Stimulated activated naive CD4-positive, alpha-beta T cell (primary cell): ENCODE measurements around the gene LAMC2.
"Not testable (repeated sequence)": the region's sequence is repeated elsewhere in the genome, so short reads cannot be mapped to it uniquely, and the experiment has no call there.

ENCODE experiments used
- DNase-seq, 6 experiments: peaks; one replicate each; lab custom pipeline; 2025; lab: John Stamatoyannopoulos, UW

Gene LAMC2

DNA sequence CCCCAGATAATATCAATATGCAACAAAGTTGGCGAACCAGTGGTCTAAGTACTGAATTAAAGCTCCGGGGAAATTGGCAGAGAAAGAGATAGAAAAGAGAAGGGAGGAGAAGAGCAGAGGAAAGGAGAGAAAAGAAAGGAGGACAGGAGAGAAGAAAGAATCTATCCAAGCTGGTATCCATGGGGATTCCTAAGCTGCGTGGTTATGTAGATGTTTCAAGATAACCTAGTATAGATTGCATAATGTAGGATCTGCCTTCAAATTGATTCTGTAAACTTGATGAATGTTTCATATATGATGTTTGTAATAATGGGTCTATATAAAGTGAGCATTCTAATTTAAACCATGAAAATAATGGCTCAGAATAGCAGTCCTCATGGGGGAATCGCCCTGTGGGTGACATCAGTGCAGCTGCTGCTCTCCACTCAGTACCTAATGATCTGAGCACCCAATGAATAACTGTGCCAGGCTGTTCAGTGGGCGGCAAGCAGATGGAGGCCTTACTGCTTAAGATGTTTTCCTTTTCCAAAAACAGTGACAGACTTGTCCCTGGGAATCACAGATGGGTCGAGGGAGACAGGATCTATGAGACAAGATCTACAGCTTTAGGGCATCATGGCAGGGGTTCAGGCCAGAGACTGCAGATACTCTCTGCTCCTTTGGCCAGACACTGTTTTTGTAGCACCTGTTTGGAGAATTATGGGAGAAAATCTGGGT is 78.0 kb downstream of the LAMC2 start:
- no peak for DNase-seq

DNA sequence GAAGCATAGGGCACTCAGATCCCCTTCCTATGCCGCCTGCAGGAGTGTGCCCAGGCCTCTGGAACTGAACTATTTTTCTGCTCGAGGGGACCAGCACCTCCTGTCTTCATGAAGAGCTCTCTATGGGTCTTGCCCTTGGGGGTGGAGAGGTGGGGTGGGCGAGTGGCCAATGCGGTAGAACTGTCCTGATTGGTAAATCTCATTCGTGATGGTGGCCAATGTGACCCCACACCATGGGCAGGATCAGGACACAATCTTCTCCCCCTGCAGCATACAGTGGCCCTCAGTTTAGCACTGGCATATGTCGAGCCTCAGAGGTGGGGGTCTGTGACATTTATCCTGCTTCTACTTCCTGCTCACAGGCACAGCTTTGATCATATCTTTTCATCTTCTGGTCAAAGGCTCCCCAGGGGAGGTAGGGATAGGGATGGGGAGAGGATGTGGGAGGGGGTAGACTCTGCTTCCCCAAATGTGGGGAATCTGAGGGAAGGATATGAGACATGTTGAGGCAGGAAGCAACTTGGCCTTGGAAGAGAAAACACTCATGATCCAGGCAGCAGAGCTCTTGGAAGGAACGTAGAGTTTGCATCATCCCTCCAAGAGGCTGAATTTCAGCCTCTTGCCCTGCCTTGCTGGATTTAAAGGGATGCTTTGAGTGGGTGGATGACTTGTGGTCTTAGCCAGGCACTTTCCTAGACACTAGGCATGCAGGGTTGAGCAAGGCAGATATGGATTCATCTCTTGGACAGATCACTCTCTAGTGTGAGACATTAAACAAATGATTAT is 81.8 kb downstream of the LAMC2 start:
- no peak for DNase-seq

DNA sequence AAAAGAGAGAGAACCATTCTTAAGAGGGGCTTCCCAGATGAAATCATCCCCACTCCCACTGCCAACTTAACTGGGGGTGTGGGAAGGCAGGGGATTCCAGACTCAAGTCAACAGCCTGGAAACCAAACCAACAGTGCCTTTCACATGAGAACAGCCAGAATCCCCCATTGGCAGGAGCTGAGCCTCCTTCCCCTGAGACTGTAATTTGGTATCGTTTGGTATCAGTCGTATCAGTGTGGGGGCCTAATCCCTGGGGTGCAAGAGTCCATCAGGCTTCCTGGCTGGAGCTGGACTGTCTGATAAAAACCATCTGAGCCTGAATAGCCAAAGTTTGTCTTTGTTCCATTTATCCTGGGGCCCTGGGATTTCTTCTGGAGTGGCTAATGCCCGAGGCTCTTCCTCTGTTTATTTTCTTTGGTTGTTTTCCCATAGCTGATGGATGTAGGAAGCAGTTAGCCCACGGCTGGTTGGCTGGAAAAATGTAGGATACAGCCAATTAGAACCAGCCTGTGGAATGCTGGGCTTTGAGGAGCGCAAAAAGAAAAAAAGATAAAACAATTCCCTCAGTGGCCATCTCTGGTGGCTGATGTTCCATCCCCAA is 84.6 kb downstream of the LAMC2 start:
- DNase-seq = no peak

DNA sequence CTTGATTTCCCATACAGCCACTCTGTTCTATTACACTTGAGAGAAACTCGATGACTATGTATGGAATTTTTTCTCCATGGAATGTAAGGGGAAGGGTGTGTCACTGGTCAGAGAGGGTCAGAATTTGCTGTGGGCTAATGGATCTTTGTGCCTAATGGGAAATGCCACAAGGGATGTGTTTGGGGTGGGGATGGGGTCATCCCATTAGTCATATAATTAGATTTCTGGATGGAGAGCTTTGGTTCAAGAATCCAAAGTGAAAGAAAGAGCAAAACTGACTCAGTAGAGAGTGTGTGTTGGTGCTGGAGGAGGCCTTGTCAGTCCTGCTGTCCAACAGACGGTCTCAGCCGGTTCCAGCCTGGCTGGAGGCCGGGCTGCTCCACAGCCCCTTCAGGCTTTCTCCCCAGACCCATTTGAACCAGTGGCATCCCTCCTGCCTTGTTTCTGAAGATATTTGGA is 86.4 kb downstream of the LAMC2 start:
- no peak for DNase-seq

DNA sequence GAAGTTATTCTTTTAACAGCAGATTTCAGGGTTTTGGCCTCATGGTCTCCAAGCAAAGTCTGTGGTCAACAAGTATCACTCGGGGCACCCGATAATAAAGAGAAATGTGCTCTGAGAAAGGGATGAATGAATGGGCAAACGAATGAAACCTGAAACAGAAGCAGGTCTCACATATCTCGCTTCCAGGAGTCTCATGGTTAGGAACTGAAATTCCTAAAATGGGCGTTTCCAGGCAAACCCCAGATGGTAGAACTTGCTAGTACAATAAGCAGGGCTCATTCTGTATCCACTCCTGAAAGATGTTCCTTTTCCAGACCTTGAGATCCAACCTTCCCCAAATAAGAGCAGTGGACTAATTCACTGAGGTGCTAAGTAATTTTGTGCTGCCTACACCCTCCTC is 87.2 kb downstream of the LAMC2 start:
- no peak for DNase-seq

DNA sequence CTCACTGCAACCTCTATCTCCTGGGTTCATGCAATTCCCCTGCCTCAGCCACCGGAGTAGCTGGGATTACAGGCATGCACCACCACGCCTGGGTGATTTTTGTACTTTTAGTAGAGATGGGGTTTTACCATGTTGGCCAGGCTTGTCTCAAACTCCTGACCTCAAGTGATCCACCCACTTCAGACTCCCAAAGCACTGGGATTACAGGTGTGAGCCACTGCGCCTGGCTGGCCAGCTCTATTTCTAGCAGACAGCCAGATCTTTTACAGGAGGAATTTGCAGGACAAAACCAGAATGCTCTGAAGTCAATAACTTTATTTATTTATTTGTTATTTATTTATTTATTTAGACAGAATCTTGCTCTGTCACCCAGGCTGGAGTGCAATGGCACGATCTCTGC is 87.9 kb downstream of the LAMC2 start:
- DNase-seq = not testable (repeated sequence)

DNA sequence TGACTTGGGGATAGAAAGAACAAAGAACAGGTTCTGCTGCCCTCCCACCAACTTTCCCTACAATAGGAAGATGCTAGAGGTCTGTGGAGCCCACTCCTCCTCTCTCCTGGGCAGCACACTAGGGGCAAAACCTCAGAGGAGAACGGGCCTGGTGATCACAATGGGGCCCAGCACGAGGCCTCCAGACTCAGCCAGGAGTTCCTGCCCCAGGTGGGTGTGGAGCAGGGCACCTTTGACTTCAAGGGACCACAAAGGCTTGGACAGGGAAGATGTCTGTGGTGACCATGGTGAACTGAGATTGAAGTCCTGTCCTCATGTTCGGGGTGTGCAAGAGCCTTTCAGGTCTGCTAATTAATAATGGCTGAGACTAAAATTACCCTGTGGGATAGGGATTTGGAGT is 88.8 kb downstream of the LAMC2 start:
- DNase-seq = no peak

DNA sequence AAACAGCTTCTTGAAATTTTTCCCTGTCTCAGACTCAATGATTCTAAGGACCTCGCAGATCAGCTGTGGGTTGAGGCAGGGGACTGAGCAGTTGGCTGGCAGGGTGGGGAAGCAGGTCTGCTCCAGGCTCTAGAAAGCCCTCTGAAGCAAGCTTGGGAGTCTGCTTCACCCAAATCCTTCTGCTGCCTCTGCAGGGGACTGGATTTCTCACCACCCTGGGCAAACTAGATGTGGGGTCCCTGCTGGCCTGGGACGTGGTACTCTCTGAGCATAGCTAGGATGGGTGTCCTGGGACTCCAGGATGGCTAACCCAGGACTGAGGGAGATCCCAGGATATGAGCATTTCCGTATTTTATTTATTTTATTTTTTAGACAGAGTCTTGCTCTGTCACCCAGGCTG is 89.3 kb downstream of the LAMC2 start:
- DNase-seq = no peak

DNA sequence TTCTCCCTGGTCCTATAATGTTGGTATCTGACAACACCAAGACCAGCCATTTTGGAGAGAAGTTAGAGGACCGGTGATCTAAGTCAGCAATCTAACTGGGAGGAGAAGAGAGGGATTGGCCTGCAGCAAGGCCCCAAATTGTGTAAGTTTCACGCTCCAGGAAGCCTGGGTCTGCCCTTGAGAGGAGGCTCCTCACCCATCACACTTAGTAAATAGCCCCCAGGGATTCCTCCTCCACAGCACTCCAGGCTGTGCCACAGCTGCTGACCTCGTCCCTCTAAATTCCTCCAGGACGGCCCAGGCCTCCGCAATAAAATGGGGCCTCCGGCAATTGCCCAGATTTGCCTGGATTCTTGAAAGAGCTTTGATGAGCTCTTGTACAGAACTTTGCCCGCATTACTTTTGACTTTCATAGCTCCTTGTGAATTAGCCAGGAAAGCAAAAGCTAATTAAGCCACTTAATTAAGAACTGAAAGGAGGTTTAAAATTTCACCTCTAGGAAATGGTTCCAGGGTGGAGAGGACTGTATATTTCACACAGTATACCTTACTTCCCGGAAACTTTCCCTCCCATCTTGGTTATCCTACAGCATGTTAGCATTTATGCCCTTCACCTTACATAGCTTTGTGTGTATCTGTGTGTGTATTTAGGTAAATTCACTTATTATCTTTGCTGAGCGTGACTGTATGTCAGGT is 90.5 kb downstream of the LAMC2 start:
- no peak for DNase-seq

DNA sequence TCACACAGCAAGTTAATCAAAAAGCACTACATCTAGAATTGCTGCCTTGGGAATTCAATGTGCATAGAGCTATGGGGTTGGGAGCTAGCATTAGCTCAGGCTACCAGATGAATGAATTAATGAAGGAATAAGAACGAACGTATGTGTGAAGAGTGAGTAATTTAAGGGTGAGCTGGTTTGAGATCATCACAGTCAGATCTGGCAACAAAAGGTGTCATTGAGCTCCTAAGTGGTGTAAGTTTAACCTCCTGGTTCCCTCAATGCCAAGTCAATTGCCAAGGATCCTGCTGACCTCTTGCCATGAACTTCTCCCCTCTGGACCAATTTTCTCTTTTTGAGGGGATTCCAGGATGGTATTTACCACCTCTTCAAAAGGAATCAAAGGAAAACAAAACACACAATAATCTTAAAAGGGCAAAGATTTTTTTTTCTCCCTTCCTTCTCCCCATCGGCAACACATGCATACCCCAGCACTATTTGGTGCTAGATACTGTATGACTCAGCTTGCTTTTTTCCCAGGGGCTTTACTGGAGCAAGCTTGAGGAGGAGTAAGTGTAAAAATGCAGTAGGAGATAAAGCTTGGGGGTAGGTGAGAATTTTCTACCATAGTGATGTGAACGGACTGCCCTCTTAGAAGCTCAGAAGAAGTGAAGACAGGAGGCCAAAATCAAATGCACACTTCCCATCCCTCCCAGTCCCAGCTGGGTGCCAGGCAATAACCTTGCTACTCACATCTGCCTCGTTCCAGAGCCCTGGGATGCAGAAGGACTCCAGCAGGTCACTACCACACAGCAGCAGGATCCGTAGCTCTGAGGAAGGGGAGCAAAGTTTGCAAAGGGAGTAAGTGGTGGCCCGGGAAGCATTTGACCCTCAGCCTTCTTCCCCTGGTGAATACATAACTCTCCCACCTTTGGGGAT is 92.0 kb downstream of the LAMC2 start:
- no peak for DNase-seq

DNA sequence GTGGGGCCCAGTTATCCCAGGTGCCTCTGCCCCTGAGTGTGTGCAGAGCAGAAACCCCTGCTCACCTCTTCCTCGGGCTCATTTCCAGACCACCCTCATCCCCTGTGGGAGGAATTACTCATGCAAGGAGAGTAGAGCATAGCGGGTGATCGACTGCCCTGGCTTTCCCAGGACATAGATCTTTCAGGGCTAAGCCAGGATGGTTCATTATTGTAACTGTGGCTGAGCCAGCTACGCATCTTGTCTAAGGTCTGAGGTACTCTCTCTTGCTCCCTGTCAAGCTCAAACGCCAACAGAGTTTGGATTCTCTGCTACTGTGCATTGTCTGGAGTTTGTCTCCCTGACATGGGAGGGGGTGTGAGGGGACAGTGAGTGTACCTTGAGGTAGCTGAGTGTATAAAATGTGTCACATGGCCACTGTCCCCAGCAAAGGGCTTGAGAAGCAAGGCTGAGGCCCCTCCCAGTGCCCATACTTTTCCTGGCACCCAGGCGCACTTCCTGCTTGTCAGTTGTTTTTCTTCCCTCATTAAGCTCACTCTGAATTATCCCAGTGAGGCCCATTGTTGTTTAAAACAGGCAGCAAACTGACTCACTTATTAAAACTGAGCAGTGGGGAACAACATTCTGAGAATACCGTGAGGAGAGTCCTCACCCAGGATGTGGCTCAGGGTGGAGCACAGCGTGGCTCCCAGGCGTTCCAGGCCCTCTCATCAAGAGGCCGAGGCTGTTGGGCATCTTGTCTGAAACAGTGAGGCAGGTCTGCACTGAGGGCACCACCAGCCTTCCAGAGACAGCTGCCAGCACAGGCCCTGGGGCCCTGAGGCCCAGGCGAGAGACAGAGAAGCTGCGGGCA is 92.9 kb downstream of the LAMC2 start:
- no peak for DNase-seq

DNA sequence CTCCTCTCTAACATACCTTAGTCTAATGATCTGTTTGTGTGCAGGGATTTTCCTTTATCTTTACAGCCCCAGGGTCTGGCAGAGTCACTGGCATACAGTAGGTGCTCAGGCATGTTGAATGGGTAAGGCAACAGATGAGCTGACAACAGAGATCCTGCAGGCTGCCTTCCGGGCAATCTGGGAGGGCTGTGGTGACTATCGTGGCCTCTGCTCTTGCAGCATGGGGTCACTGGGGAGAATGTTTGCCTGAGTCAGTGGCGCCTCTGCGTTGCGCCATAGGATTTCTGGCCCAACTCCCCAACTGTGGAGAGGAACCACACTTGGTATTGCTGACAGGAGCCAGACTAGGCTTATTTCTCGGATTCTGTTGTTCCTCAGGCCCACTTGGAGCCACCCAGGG is 93.8 kb downstream of the LAMC2 start:
- no peak for DNase-seq

DNA sequence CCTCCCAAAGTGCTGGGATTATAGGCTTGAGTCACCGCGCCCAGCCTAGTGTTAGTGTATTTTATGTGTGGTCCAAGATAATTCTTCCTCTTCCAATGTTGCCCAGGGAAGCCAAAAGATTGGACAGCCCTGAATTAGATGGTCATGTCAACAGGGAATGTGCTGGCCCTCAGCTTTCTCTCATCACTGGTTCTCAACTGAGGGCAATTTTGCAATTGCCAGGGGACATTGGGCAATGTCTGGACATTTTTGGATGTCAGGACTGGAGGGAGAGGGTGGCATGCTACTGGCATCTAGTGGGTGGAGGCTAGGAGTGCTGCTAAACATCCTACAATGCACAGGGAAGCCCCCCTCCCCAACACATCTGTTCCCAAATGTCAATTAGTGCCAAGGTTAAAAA is 95.0 kb downstream of the LAMC2 start:
- DNase-seq = no peak

DNA sequence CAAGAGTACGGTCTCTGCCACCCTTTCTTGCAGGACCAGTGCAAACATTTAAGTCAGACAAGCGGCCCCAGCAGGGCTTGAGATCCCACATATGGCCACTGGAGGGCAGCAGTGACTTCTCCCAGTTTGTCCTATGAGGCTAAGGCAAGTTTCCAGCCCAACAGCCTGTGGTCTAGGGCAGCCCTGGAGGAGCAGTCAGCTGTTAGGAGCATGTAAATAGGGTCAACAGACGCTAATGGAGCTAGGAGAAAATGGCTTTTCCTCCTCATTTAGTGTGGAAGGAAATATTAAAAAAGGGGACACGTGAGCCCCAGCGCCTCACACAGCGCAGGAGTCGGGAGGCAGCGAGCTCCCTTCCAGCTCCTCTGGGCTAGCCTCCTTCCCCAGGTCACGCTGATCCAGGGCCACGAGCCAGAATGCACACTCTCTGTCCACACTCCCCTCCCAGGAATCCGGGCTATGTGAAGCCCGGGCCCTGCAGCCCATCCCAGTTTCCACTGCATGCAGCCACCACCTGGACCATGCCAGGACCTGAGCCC is 95.6 kb downstream of the LAMC2 start:
- DNase-seq = peak; percentile 23 to 60 (median 48)

DNA sequence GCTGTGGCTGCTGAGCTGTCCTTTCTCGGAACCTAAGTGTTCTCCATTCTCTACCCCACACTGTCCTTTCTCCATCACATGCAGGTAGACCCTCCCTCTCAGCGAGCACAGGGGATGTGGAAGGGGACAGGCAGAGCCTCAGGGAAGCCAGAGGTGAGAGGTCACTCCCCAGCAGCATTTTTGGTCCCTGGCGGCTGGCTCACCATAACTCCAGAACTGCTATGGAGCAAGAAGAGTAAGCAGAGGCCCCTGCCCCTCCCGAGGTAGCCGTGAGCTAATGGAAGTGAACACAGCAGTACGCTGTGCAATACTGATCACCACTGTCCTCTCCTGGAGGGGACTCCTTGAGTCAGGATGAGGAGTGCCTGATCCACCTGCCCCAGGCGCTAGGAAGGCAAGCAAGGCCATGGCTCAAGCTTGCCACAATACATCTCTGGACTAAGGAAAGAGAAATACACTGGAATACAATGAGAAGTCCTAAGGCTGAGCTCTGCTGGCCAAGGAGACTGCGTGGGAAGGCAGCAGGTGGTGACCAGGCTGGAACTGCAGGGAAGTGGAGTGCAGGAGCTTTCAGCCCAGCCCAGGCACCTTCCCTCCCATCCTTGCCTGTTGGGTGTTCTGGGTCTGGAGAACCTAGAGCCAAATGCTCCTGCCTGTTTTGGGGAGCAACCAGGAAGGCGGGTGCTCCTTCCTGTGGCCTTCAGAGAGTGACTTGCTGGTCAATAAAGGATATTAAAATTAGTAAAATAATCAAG is 96.2 kb downstream of the LAMC2 start:
- DNase-seq = no peak

DNA sequence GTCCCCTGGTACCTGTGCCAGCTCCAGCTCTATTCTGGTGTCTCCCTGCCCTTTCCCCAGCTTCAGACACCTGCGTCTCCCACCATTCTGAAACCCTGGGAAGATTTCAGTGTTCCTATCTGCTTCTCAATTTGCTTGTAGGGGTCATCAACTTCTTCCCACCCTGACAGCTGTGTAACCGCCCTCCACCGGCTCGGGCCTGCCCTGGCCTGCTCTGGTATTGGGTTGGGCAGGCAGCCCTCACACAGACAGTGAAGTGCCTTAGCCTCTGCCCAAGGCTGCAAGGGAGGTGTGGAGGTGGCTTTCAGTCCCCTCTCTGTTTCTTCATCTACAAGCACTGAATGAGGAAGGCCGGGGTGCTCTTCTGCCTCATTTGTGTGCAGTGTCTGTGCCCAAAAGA is 97.2 kb downstream of the LAMC2 start:
- no peak for DNase-seq

DNA sequence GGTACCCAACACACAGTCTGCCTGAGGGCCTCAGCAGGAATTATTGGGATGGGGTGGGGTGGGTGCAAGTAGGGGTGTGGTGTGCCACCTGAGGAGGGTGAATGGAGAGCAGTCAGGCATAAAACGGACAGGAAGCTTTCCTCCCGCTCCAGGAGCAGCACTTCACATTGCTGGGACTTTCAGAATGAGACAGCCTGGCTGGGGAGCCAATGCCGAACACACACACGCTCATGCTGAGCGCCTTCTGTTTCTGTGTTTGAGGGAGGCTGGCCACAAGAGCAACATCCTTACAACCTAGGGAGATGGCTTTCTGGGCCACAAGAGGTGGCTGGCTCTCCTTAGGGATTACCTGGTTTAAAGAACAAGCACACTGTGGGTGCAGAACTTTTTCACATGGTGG is 98.0 kb downstream of the LAMC2 start:
- DNase-seq = no peak

DNA sequence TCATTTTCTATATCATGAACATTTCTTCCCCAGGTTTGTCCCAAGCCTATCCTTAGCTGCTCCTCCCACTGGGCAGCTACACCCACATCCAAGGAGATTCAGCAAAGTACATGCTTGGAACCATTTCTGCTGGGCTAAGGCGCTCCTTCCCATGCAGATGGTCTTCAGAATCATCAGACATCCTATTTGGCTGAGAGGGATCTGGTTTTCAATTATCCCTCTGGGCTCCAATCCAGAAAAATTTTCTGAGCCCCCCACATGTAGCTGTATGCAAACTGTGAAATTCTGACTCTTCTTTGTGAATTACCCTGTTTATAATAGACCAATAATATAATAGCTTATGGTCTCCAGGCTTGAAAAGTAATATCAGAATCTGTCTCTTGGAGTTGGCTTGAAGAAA is 99.2 kb downstream of the LAMC2 start:
- no peak for DNase-seq

DNA sequence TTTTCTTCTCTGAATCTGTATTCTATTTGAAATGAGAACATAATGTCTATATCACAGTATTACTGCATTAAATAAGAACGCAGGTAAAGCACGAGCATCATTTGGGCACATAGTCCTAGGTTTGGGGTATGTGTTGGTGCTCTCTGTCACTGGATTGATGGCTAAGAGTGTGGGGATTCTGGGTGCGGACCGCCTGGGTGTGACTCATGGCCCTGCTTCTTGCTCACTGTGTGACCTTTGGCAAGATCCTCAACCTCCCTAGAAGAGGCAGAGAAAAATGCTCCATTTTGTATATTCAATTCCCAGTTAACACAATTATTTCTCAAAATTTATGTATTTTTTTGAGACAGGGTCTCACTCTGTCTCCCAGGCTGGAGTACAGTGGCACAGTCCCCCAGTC is 99.7 kb downstream of the LAMC2 start:
- DNase-seq = no peak
